Activated naive CD4-positive, alpha-beta T cell treated with anti-CD3 and anti-CD28 coated beads, Interleukin-2, amount 10 ng/mL, durations not matched to agents 7 days and 5 days (primary cell): ENCODE data around the gene CHORDC1.
"Not testable (repeated sequence)": the region's sequence is repeated elsewhere in the genome, so short reads cannot be mapped to it uniquely, and the experiment has no call there.

Experiments used
- CTCF ChIA-PET: fragments of 350-600 bp; sonication (Branson Sonifier 250); formaldehyde crosslinking; loops from one replicate; lab custom pipeline; 2021; ENCODE audit warnings: antibody characterized with exemption; lab: Charles Lee
- DNase-seq: peaks from one replicate; pipeline ENCODE4 v3.0.0-alpha.2; 2020
- H3K27ac Mint-ChIP-seq: one replicate; pipeline ENCODE4 v1.8.0; 2021; ENCODE audit warnings: mild to moderate bottlenecking, moderate library complexity, mixed read lengths
- H3K27me3 Mint-ChIP-seq: one replicate; pipeline ENCODE4 v1.8.0; 2021; ENCODE audit warnings: mild to moderate bottlenecking, mixed read lengths
- H3K36me3 Mint-ChIP-seq: one replicate; pipeline ENCODE4 v1.8.0; 2021; ENCODE audit warnings: mixed read lengths
- H3K4me1 Mint-ChIP-seq: one replicate; pipeline ENCODE4 v1.8.0; 2021; ENCODE audit warnings: mixed read lengths
- H3K4me3 Mint-ChIP-seq: one replicate; pipeline ENCODE4 v1.8.0; 2021; ENCODE audit warnings: mild to moderate bottlenecking, moderate library complexity, mixed read lengths
- H3K9me3 Mint-ChIP-seq: one replicate; pipeline ENCODE4 v1.8.0; 2021; ENCODE audit warnings: mixed read lengths

CHORDC1 gene

GRCh38 chr11:90202342-90202741, 20.5 kb downstream of the CHORDC1 start:
- H3K4me3 Mint-ChIP-seq = no peak overlapping the region
- CTCF ChIA-PET = no interaction called here
- peaks cover 43% of the 10 kb centered on the region for H3K36me3 Mint-ChIP-seq
- peaks cover 5% of the 10 kb centered on the region for H3K4me1 Mint-ChIP-seq
- DNase-seq = no peak
- H3K9me3 Mint-ChIP-seq = no peaks in the 10 kb centered on the region
- H3K27me3 Mint-ChIP-seq = no peaks in the 10 kb centered on the region
- no peak overlapping the region for H3K27ac Mint-ChIP-seq

- Mint-ChIP-seq H3K9me3 (no peaks in the 10 kb centered on the region), H3K4me3 (no peak overlapping the region), H3K36me3 (peaks cover 20% of the 10 kb centered on the region), H3K27me3 (no peaks in the 10 kb centered on the region), H3K4me1 (peaks cover 2% of the 10 kb centered on the region), H3K27ac (no peak overlapping the region)
- no peak for DNase-seq
- CTCF ChIA-PET = interaction anchor here (0.8 kb wide), 1 partner anchor 7 kb away, joined by 3 read pairs; no protein-coding TSS in a partner anchor
Measured at GRCh38 chr11:90197377-90197776, 25.5 kb downstream of the CHORDC1 start.

- CTCF ChIA-PET = no interaction called here
- no peaks in the 10 kb centered on the region for H3K9me3 Mint-ChIP-seq
- no peak for DNase-seq
- no peak overlapping the region for H3K27ac Mint-ChIP-seq
- H3K36me3 Mint-ChIP-seq = peaks cover 8% of the 10 kb centered on the region
- H3K4me1 Mint-ChIP-seq = no peaks in the 10 kb centered on the region
- H3K4me3 Mint-ChIP-seq = no peak overlapping the region
- no peaks in the 10 kb centered on the region for H3K27me3 Mint-ChIP-seq
Measured at GRCh38 chr11:90192869-90193582, 29.8 kb downstream of the CHORDC1 start.

GRCh38 chr11:90189011-90189410, 33.8 kb downstream of the CHORDC1 start:
- Mint-ChIP-seq H3K4me1 (no peaks in the 10 kb centered on the region), H3K4me3 (no peak overlapping the region), H3K36me3 (no peaks in the 10 kb centered on the region), H3K9me3 (no peaks in the 10 kb centered on the region), H3K27me3 (no peaks in the 10 kb centered on the region), H3K27ac (no peak overlapping the region)
- no peak for DNase-seq
- CTCF ChIA-PET = interaction anchor here (1.8 kb wide), 1 partner anchor 16 kb away, joined by 6 read pairs; no protein-coding TSS in a partner anchor

- no peaks in the 10 kb centered on the region for H3K9me3 Mint-ChIP-seq
- no peaks in the 10 kb centered on the region for H3K36me3 Mint-ChIP-seq
- no peak overlapping the region for H3K4me3 Mint-ChIP-seq
- H3K27me3 Mint-ChIP-seq = no peaks in the 10 kb centered on the region
- no peak for DNase-seq
- CTCF ChIA-PET = no interaction called here
- no peaks in the 10 kb centered on the region for H3K4me1 Mint-ChIP-seq
- no peak overlapping the region for H3K27ac Mint-ChIP-seq
Measured at GRCh38 chr11:90187839-90188238, 35.0 kb downstream of the CHORDC1 start.

- Mint-ChIP-seq H3K27ac (no peak overlapping the region), H3K27me3 (no peaks in the 10 kb centered on the region), H3K4me1 (no peaks in the 10 kb centered on the region), H3K9me3 (no peaks in the 10 kb centered on the region), H3K4me3 (no peak overlapping the region), H3K36me3 (no peaks in the 10 kb centered on the region)
- DNase-seq = no peak
- CTCF ChIA-PET = no interaction called here
Measured at GRCh38 chr11:90179923-90180322, 42.9 kb downstream of the CHORDC1 start.

- no peaks in the 10 kb centered on the region for H3K36me3 Mint-ChIP-seq
- CTCF ChIA-PET = no interaction called here
- no peak overlapping the region for H3K4me3 Mint-ChIP-seq
- H3K27me3 Mint-ChIP-seq = peaks cover 4% of the 10 kb centered on the region
- H3K4me1 Mint-ChIP-seq = no peaks in the 10 kb centered on the region
- H3K9me3 Mint-ChIP-seq = no peaks in the 10 kb centered on the region
- no peak overlapping the region for H3K27ac Mint-ChIP-seq
- no peak for DNase-seq
Measured at GRCh38 chr11:90178751-90179150, 44.1 kb downstream of the CHORDC1 start.

GRCh38 chr11:90176069-90176468, 46.8 kb downstream of the CHORDC1 start:
- DNase-seq = no peak

GRCh38 chr11:90171359-90171758, 51.5 kb downstream of the CHORDC1 start:
- no peak for DNase-seq
- peaks cover 9% of the 10 kb centered on the region for H3K27me3 Mint-ChIP-seq
- CTCF ChIA-PET = no interaction called here
- H3K4me3 Mint-ChIP-seq = no peak overlapping the region
- no peak overlapping the region for H3K27ac Mint-ChIP-seq
- no peaks in the 10 kb centered on the region for H3K36me3 Mint-ChIP-seq
- no peaks in the 10 kb centered on the region for H3K4me1 Mint-ChIP-seq
- H3K9me3 Mint-ChIP-seq = no peaks in the 10 kb centered on the region

More at GRCh38 chr11:90176069-90176468, 46.8 kb downstream of the CHORDC1 start:
- Mint-ChIP-seq H3K27me3 (peaks cover 9% of the 10 kb centered on the region), H3K9me3 (no peaks in the 10 kb centered on the region), H3K4me1 (no peaks in the 10 kb centered on the region), H3K36me3 (no peaks in the 10 kb centered on the region), H3K27ac (no peak overlapping the region), H3K4me3 (no peak overlapping the region)
- CTCF ChIA-PET = no interaction called here

- Mint-ChIP-seq H3K36me3 (no peaks in the 10 kb centered on the region), H3K9me3 (no peaks in the 10 kb centered on the region), H3K4me3 (no peak overlapping the region), H3K27ac (no peak overlapping the region), H3K27me3 (peaks cover 5% of the 10 kb centered on the region), H3K4me1 (no peaks in the 10 kb centered on the region)
- CTCF ChIA-PET = no interaction called here
- no peak for DNase-seq
Measured at GRCh38 chr11:90168571-90168970, 54.3 kb downstream of the CHORDC1 start.

GRCh38 chr11:90167704-90168103, 55.1 kb downstream of the CHORDC1 start:
- H3K36me3 Mint-ChIP-seq, H3K4me3 Mint-ChIP-seq, H3K9me3 Mint-ChIP-seq, DNase-seq, H3K27me3 Mint-ChIP-seq, CTCF ChIA-PET, H3K4me1 Mint-ChIP-seq, H3K27ac Mint-ChIP-seq: not testable (repeated sequence)

GRCh38 chr11:90166982-90167573, 55.8 kb downstream of the CHORDC1 start:
- H3K9me3 Mint-ChIP-seq, H3K27me3 Mint-ChIP-seq, CTCF ChIA-PET, H3K27ac Mint-ChIP-seq, H3K36me3 Mint-ChIP-seq, H3K4me3 Mint-ChIP-seq, H3K4me1 Mint-ChIP-seq, DNase-seq: not testable (repeated sequence)
